Neuron (in vitro differentiated cells): ENCODE data around the gene HARBI1.

Experiments used
- H2AFZ ChIP-seq: one replicate; pipeline ENCODE4 v1.6.1; 2013; ENCODE audit warnings: low read depth, mild to moderate bottlenecking, inconsistent platforms, low read length, moderate library complexity
- H3K27me3 ChIP-seq: one replicate; pipeline ENCODE4 v1.6.1; 2013; ENCODE audit warnings: low read length; ENCODE audit not compliant: insufficient read depth
- H3K36me3 ChIP-seq: one replicate; pipeline ENCODE4 v1.6.1; 2013; ENCODE audit warnings: low read length; ENCODE audit not compliant: insufficient read depth
- H3K4me1 ChIP-seq: one replicate; pipeline ENCODE4 v1.6.1; 2013; ENCODE audit warnings: low read length; ENCODE audit not compliant: insufficient read depth
- H3K4me3 ChIP-seq: 2 replicates; pipeline ENCODE4 v1.5.1; 2013; ENCODE audit warnings: mild to moderate bottlenecking, low read length, moderate library complexity
- H3K9me3 ChIP-seq: one replicate; pipeline ENCODE4 v1.6.1; 2013; ENCODE audit warnings: low read length

The HARBI1 gene

DNA sequence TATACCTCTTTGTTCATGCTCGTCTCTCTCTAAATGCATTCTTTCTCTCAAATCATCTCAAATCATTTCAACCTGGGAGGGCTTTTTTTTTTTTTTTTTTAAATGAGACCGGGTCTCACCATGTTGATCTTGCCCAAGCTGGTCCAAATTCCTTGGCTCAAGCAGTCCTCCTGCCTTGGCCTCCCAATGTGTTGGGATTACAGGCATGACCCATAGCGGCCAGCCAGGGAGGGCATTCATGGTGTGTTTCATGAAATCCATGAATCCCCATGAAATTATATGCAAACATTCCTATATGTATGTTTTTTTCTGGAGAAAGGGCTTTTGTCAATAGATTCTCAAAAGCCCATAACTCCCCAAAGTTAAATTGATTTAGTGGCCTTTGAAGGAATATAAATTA, 26.5 kb upstream of the HARBI1 start:
- Histone ChIP-seq H3K9me3 (peaks cover 3% of the 10 kb centered on the region), H3K36me3 (peaks cover 33% of the 10 kb centered on the region), H3K27me3 (no peaks in the 10 kb centered on the region), H3K4me1 (no peaks in the 10 kb centered on the region), H2AFZ (no peak overlapping the region), H3K4me3 (no peak overlapping the region)

DNA sequence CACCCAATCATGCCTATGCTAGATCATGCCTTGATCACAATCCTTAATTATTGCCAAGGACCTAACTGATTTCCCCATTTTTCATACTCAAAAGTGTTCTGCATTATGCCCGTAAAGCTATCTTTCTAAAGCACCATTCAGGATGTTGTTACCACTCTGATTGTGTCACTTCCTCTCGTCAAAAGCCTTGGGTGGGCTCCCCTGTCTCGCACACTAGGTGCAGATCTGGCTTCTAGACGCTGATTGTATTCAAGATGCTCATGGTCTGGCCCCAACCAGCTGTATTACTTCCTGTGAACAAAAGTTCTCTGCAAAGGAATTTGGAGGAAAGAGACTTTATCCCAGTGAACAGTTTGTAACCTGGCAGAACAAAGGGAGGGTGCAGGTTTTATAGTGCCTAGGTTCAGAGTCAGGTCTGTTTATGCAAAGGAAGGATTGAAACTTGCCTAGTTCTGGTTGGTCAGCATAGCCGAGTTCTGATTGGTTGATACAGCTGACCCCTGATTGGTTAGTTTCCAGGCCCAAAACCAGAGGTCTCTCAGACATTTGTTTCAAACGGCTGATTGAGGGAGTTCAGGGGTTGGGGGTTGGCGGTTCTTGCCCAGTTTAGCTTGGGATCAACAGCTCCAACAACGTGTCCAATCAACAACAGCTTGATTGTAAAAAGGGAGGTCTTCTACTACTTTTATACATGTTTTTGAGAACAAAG, 25.8 kb upstream of the HARBI1 start:
- Histone ChIP-seq H3K9me3 (peaks cover 3% of the 10 kb centered on the region), H2AFZ (no peak overlapping the region), H3K4me1 (no peaks in the 10 kb centered on the region), H3K4me3 (no peak overlapping the region), H3K27me3 (no peaks in the 10 kb centered on the region), H3K36me3 (peaks cover 32% of the 10 kb centered on the region)

DNA sequence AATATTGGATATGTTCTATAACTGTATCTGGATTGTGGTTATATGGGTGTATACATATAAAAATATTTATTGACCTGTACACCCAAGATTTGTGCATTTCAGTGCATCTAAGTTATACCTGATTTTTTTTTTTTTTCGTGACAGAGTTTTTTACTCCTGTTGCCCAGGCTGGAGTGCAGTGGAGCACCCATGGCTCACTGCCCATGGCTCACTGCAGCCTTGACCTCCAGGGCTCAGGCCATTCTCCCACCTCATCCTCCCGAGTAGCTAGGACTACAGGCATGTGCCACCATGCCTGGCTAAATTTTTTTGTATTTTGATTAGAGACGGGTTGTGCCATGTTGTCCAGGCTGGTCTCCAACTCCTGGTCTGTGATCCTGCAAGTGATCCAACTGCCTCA, 24.6 kb upstream of the HARBI1 start:
- H3K9me3 ChIP-seq = peaks cover 3% of the 10 kb centered on the region
- peaks cover 22% of the 10 kb centered on the region for H3K36me3 ChIP-seq
- no peaks in the 10 kb centered on the region for H3K4me1 ChIP-seq
- no peak overlapping the region for H3K4me3 ChIP-seq
- no peak overlapping the region for H2AFZ ChIP-seq
- no peaks in the 10 kb centered on the region for H3K27me3 ChIP-seq

- Histone ChIP-seq H3K36me3 (peaks cover 18% of the 10 kb centered on the region), H3K9me3 (peaks cover 3% of the 10 kb centered on the region), H3K4me1 (no peaks in the 10 kb centered on the region), H3K4me3 (no peak overlapping the region), H3K27me3 (no peaks in the 10 kb centered on the region), H2AFZ (no peak overlapping the region)
Measured at GRCh38 chr11:46640036-46640788, 23.2 kb upstream of the HARBI1 start.

GRCh38 chr11:46639197-46639839, 22.3 kb upstream of the HARBI1 start:
- Histone ChIP-seq H3K9me3 (peaks cover 3% of the 10 kb centered on the region), H3K4me1 (no peaks in the 10 kb centered on the region), H3K36me3 (peaks cover 13% of the 10 kb centered on the region), H3K27me3 (no peaks in the 10 kb centered on the region), H2AFZ (no peak overlapping the region), H3K4me3 (no peak overlapping the region)

DNA sequence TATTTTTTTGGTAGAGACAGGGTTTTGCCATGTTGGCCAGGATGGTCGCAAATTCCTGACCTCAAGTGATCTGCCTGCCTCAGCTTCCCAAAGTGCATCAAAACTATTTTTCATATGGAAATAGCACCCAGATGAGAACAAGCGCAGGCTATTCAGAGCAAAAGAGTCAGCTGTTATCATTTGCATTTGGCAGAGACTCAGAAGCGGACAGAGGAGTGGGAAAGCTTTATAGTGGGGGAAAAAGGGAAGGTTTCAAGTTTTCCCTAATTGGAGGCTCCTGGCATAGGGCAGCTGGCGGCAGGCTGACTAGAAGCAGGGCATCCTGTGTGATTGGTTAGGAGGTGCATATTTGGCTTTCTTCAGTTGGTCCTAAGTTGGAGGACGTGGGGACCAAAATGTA, 20.5 kb upstream of the HARBI1 start:
- H3K9me3 ChIP-seq = peaks cover under 1% of the 10 kb centered on the region
- H2AFZ ChIP-seq = no peak overlapping the region
- peaks cover 15% of the 10 kb centered on the region for H3K36me3 ChIP-seq
- no peaks in the 10 kb centered on the region for H3K4me1 ChIP-seq
- no peak overlapping the region for H3K4me3 ChIP-seq
- no peaks in the 10 kb centered on the region for H3K27me3 ChIP-seq

DNA sequence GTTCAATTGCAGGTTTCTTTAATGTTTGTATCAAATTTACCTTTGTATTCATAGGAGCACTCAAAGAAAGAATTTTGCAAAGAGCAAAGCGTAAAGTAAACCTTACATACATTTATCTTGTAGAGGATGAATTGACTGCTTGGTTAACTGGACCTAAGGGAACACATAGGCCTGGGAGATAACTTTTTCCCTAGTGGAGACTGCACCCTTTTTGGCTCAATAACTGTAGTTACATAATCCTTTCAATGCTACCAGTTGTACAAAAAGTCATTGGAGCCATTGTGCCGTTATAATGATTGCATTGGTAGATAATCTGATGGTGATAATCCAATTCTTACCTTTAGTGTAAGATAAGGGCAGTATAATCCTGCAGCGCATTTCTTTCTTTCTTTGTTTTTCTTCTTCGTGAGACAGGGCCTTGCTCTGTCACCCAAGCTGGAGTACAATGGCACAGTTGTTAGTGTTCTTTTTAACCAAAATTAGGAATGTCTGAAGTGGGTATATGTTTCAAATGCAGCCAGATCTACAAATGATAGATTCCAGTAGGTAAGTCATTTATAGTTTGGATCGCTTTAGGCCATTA, 18.6 kb upstream of the HARBI1 start:
- Histone ChIP-seq H2AFZ (no peak overlapping the region), H3K27me3 (no peaks in the 10 kb centered on the region), H3K36me3 (peaks cover 20% of the 10 kb centered on the region), H3K4me3 (no peak overlapping the region), H3K4me1 (no peaks in the 10 kb centered on the region), H3K9me3 (no peaks in the 10 kb centered on the region)

DNA sequence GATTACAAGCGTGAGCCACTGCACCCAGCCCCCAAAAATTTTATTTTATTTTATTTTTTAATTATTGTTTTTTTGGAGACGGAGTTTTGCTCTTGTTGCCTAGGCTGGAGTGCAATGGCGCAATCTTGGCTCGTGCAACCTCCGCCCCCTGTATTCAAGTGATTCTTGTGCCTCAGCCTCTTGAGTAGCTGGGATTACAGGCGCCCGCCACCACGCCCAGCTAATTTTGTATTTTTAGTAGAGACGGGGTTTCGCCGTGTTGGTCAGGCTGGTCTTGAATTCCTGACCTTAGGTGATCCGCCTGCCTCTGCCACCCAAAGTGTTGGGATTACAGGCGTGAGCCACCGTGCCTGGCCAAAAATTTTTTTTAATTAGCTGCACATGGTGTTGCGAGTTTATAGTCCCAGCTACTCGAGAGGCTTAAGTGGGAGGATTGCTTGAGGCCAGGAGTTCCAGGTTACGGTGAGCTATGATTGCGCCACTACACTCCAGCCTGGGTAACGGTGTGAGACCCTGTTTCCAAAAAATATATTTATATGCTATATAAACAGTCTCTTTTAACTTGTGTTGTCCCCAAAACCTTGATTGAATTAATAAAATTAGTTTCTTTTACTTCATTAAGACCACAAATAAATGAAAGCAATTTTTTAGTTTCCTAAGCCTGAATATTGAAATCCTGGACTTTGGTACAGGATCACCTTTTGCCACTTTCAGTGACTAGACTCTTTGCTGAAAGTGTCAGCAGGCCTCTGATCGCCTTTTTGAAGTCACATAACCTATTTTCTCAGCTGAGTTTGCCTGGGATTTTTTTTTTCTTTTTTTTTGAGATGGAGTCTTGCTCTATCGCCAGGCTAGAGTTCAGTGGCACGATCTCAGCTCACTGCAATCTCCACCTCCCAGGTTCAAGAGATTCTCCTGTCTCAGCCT, 16.5 kb upstream of the HARBI1 start:
- Histone ChIP-seq H3K36me3 (peaks cover 24% of the 10 kb centered on the region), H3K4me3 (no peak overlapping the region), H2AFZ (no peak overlapping the region), H3K9me3 (no peaks in the 10 kb centered on the region), H3K27me3 (no peaks in the 10 kb centered on the region), H3K4me1 (no peaks in the 10 kb centered on the region)

- no peaks in the 10 kb centered on the region for H3K9me3 ChIP-seq
- peaks cover 24% of the 10 kb centered on the region for H3K36me3 ChIP-seq
Measured at GRCh38 chr11:46632502-46632901, 15.5 kb upstream of the HARBI1 start.

DNA sequence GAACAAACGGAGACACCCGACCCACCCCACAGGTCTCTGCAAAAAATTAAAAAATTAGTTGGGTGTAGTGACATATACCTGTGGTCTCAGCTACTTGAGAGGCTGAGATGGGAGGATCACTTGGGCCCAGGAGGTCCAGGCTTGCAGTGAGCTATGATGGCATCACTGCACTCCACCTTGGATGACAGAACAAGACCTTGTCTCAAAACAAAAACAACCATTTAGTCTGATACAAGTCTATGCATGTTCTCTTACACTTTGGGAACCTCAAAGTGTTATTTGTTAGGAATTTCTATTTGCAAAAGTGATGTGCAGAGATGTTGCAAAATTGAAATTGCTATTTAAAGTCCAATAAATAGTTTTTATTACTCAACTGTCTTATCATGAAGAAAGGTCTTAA, 14.6 kb upstream of the HARBI1 start:
- H3K36me3 ChIP-seq = peaks cover 24% of the 10 kb centered on the region
- no peaks in the 10 kb centered on the region for H3K27me3 ChIP-seq
- H3K4me1 ChIP-seq = no peaks in the 10 kb centered on the region
- H3K4me3 ChIP-seq = no peak overlapping the region
- H3K9me3 ChIP-seq = no peaks in the 10 kb centered on the region
- no peak overlapping the region for H2AFZ ChIP-seq

More at GRCh38 chr11:46632502-46632901, 15.5 kb upstream of the HARBI1 start:
- H3K4me1 ChIP-seq = no peaks in the 10 kb centered on the region
- no peak overlapping the region for H3K4me3 ChIP-seq
- no peak overlapping the region for H2AFZ ChIP-seq
- H3K27me3 ChIP-seq = no peaks in the 10 kb centered on the region

DNA sequence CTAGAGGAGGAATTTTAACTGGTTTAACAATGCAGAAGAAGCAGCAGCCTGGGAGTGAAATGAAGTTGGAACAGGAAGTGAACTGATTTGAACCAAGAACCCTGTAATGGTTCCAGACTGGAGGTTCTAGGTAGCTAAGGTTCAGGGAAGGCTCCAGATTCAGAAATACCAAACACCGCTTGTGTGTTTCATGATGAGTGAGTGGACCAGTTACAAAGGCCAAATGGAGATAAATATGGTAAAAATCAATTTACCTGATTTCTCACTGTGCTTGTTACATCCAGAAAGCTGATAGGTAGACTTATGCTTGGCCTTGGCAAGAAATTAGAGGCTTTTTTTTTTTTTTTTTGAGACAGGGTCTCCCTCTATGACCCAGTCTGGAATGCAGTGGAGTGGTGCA, 13.2 kb upstream of the HARBI1 start:
- Histone ChIP-seq H3K4me1 (no peaks in the 10 kb centered on the region), H3K9me3 (no peaks in the 10 kb centered on the region), H3K4me3 (no peak overlapping the region), H3K27me3 (no peaks in the 10 kb centered on the region), H2AFZ (no peak overlapping the region), H3K36me3 (peaks cover 26% of the 10 kb centered on the region)

- Histone ChIP-seq H3K4me3 (no peak overlapping the region), H2AFZ (no peak overlapping the region), H3K27me3 (no peaks in the 10 kb centered on the region), H3K4me1 (no peaks in the 10 kb centered on the region), H3K9me3 (no peaks in the 10 kb centered on the region), H3K36me3 (peaks cover 35% of the 10 kb centered on the region)
Measured at GRCh38 chr11:46628961-46629360, 11.9 kb upstream of the HARBI1 start.
